GM12801 (cell line): Measurements from ENCODE around the gene KIF2A.

Source experiments
- CTCF ChIP-seq: IDR thresholded peaks from one replicate; pipeline ENCODE4 v1.5.1; 2011; ENCODE audit warnings: control low read depth; ENCODE audit not compliant: insufficient read length; ENCODE audit errors: extremely low read depth

KIF2A gene

GRCh38 chr5:62315376-62316175 lies 9.6 kb downstream of the KIF2A start:
- no peak for TF ChIP-seq CTCF

DNA sequence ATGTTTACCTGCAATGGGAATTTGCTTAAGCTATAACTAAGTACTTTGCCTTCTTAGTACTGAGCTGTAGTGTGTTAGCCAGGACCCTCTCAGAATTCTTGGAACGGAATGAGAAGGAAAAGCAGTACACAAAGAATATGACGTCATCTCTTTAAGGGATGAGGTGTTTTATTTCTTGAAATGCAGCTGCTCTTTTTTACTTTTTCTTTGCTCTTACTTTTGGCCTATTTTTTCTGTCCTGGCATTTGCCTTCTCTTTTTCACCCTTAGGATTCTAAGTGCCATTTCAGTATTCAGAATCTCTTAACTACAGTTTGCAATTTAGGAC lies 10.1 kb downstream of the KIF2A start:
- TF ChIP-seq CTCF, result no peak

GRCh38 chr5:62317810-62318209 lies 11.8 kb downstream of the KIF2A start:
- no peak for TF ChIP-seq CTCF

DNA sequence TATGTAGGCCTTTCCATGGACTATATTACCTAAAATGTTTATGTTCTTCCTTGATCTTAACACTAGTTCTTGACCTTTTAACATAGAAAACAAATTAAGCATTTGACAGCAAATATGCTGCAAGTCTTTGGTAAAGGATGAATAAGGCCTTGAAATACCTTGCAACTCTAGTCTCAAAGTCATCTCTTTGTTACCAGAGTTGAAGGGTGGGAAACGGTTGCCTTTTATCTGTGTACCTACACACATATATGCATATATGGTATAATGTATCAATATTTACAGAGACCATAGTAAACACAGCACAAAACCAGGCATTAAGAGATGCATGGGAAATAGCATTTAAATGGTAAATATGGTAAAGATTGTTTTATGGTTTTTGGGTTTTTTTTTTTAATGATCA lies 16.5 kb downstream of the KIF2A start:
- TF ChIP-seq CTCF, result no peak

GRCh38 chr5:62326302-62326701 lies 20.3 kb downstream of the KIF2A start:
- TF ChIP-seq CTCF, result no peak

DNA sequence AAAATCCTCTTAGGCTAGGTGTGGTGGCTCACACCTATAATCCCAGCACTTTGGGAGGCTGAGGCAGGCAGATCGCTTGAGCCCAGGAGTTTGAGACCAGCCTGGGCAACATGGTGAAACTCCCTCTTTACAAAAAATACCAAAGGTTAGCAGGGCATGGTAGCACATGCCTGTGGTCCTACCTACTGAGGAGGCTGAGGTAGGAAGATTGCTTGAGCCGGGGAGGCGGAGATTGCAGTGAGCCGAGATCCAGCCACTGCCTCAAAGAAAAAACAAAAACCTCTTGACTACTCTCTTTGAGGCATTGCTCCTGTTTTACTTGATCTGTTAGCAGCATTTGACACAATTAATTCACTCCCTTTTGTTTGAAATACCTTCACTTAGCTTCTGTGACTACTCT lies 20.7 kb downstream of the KIF2A start:
- no peak for TF ChIP-seq CTCF

DNA sequence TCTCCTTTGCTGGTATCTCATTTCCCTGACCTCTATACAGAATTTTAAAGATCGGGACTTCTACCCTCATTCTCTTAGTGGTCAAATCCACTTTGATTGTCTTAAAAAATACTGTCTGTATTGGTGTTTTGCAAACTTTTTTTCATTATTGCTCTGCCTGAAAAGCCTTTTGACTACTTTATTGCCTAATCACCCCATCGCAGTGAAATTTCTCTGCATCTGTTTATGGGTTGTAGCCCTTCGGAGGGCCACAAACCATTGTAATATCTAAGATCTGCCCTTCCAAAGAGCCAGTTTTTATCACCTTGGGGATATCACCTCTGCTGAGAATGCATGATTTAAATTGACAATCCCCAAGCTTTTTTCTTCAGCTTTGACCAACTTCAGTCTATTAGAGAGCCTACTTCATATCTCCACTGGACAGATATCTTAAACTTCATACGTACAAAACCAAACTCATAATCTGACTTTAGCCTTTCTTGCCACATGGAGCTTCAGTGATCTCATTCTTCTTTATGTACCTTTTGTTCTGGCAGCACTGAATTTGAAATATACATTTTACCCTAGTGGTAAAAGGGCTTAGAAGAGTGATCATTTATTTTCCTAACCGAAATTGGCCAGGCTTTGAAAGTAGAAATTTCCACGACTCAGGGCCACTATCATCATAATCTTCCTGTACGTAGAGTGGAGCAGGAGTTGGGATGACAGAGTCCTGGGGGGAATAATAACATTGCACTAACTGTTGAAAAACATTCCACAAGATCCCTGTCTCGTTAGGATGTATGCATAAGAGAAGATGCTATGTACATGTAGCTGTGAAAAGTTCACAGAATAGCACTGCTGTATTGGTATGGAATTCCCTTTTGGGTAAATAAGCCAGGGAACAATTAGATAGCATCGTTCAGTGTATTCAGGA lies 21.4 kb downstream of the KIF2A start:
- TF ChIP-seq CTCF, result no peak
